ENCODE data around the gene SEC16A. TPM values are rescaled to one million over a fixed set of nuclear protein-coding genes. Genes with fewer than 3 reads are reported as not detected.
A peak's percentile ranks its signal among the peaks of the same experiment; 100 is the strongest.

Gene SEC16A
- total RNA-seq, 2 experiments from 2014 or later, result 23.7 to 60.1 TPM

DNA sequence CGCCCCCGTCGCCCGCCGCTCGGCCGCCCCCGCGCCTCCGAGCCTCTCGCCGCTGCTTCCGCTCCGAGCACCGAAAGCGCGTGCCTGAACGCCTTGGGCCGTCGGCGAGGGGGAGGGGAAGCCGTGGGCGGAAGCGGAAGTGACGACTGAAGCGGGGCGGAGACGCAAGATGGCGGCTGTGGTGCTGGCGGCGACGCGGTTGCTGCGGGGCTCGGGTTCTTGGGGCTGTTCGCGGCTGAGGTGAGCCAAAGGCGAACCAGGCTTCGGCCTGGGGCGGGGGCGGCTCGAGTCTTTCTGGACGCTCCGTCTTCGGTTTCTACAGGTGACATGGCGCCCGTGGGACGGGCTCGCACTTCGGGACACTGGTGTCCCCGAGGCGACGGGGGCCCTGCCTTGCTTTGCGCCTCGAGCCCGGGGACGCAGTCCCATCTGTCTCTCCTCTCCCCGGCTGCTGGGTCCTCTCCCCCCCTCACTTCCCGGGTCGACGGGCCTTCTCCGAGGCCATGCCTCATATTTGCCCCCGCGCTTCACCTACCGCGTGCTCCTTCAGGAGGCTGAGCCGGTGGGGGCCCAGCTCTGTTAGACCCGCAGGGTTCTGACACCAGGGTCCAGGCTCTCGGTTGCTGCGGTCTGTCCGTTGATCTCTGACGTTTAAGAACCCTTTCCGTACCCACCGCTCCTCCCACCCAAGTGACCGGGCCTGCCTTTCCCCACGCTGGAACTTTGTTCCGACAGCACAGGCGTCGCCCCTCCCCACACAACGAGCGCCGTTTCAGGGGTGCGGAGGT is 72.1 kb downstream of the SEC16A start, which contains the start of the genes ENTR1 and PMPCA:
TSS of gene ENTR1 (minus strand) at position 115 of the 788 bp plus-strand sequence. CDS start 217 bp downstream, outside the sequence.
TSS of gene PMPCA (plus strand) at position 159 of the 788 bp plus-strand sequence. CDS start at position 170, 11 bp downstream.
- no peak for TF ChIP-seq EZH2phosphoT487 (IDR thresholded peaks at IDR 0.05; ENCODE audit: borderline replicate concordance, low read depth, low read length)
- TF ChIP-seq, protein P1, sequence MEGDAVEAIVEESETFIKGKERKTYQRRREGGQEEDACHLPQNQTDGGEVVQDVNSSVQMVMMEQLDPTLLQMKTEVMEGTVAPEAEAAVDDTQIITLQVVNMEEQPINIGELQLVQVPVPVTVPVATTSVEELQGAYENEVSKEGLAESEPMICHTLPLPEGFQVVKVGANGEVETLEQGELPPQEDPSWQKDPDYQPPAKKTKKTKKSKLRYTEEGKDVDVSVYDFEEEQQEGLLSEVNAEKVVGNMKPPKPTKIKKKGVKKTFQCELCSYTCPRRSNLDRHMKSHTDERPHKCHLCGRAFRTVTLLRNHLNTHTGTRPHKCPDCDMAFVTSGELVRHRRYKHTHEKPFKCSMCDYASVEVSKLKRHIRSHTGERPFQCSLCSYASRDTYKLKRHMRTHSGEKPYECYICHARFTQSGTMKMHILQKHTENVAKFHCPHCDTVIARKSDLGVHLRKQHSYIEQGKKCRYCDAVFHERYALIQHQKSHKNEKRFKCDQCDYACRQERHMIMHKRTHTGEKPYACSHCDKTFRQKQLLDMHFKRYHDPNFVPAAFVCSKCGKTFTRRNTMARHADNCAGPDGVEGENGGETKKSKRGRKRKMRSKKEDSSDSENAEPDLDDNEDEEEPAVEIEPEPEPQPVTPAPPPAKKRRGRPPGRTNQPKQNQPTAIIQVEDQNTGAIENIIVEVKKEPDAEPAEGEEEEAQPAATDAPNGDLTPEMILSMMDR (conservative IDR thresholded peaks at IDR 0.05; ENCODE audit: low read length), result no peak
- Histone ChIP-seq H2AFZ (ENCODE audit: low read length) (peak within 1 kb of the TSS; percentile 34; the same call in 1 of the 2 replicates), H4K20me1 (ENCODE audit: insufficient read depth, low read length) (no peaks in the 10 kb centered on the region), H3K4me2 (ENCODE audit: low read length) (peak within 1 kb of the TSS; percentile 100), H3K79me2 (ENCODE audit: insufficient read depth, low read depth, low read length) (peaks cover 49% of the 10 kb centered on the region), H3K4me1 (ENCODE audit: insufficient read depth, low read length, poor library complexity, severe bottlenecking) (peaks cover 28% of the 10 kb centered on the region), H3K9me2 (ENCODE audit: insufficient read depth, low read length) (no peaks in the 10 kb centered on the region), H3K4me3 (ENCODE audit: low read depth, low read length, poor library complexity, severe bottlenecking) (peak within 1 kb of the TSS; percentile 92), H3K36me3 (ENCODE audit: insufficient read depth, low read length) (peaks cover 69% of the 10 kb centered on the region), H3K27ac (ENCODE audit: low read depth, low read length, poor library complexity, severe bottlenecking) (peak within 1 kb of the TSS; percentile 56), H3K9me3 (ENCODE audit: low read length) (no peaks in the 10 kb centered on the region)
- peak; percentile 93 for DNase-seq (ENCODE audit: low spot score)
- POLR2A ChIA-PET, result interaction anchor here (0.6 to 1.4 kb wide), 3 partner anchors 9 to 340 kb away, joined by 3 to 4 read pairs (median 3); no protein-coding TSS in a partner anchor
- intact Hi-C loops (cut with micrococcal nuclease; ENCODE audit: unreplicated experiment), result loop anchor here (2.0 kb wide), 1 partner anchor 72 kb away; the partner anchor contains the start of gene SEC16A
- CTCF ChIA-PET (ENCODE audit: unreplicated experiment), result interaction anchor here (0.7 kb wide), 1 partner anchor 48 kb away, joined by 3 read pairs; the partner anchor contains the start of gene DNLZ
- BruUV-seq (replicated peaks), result no TSS peak

- H3K4me1 ChIP-seq (ENCODE audit: insufficient read depth, low read length, poor library complexity, severe bottlenecking), result peaks cover 37% of the 10 kb centered on the region
- CTCF ChIA-PET (ENCODE audit: unreplicated experiment), result interaction anchor here (0.6 to 0.7 kb wide), 2 partner anchors 44 to 47 kb away, joined by 3 read pairs; partner anchors contain the start of gene DNLZ
- TSS peak; percentile 52 for BruUV-seq (replicated peaks)
- no peak overlapping the region for H2AFZ ChIP-seq (ENCODE audit: low read length)
- POLR2A ChIA-PET, result interaction anchor here (0.5 to 1.4 kb wide), 5 partner anchors 9 to 1139 kb away, joined by 3 to 5 read pairs (median 4); partner anchors contain the start of gene DNLZ
- intact Hi-C loops (cut with micrococcal nuclease; ENCODE audit: unreplicated experiment), result loop anchor here (2.0 kb wide), 1 partner anchor 73 kb away; the partner anchor contains the start of gene SEC16A
- H3K4me3 ChIP-seq (ENCODE audit: low read depth, low read length, poor library complexity, severe bottlenecking), result peak overlapping the region; percentile 92
- H3K9me3 ChIP-seq (ENCODE audit: low read length), result no peaks in the 10 kb centered on the region
- H4K20me1 ChIP-seq (ENCODE audit: insufficient read depth, low read length), result no peaks in the 10 kb centered on the region
- H3K9me2 ChIP-seq (ENCODE audit: insufficient read depth, low read length), result no peaks in the 10 kb centered on the region
- peaks cover 71% of the 10 kb centered on the region for H3K36me3 ChIP-seq (ENCODE audit: insufficient read depth, low read length)
- peaks cover 49% of the 10 kb centered on the region for H3K79me2 ChIP-seq (ENCODE audit: insufficient read depth, low read depth, low read length)
- H3K4me2 ChIP-seq (ENCODE audit: low read length), result peak overlapping the region; percentile 100
- TF ChIP-seq EZH2phosphoT487 (IDR thresholded peaks at IDR 0.05; ENCODE audit: borderline replicate concordance, low read depth, low read length), result no peak
- TF ChIP-seq, protein P1 (conservative IDR thresholded peaks at IDR 0.05; ENCODE audit: low read length), result no peak
- peak overlapping the region; percentile 56 for H3K27ac ChIP-seq (ENCODE audit: low read depth, low read length, poor library complexity, severe bottlenecking)
- DNase-seq (ENCODE audit: low spot score), result peak; percentile 61
These were observed 73.0 kb downstream of the SEC16A start for GRCh38 chr9:136409557-136410455.

Measured in OCI-LY7 (cell line).